Mammary epithelial cell (primary cell): ENCODE results near the gene TYRP1.

Experiments used
- CTCF ChIP-seq, 2 donors: IDR thresholded peaks in 1 of 2; conservative IDR thresholded peaks in 1 of 2; 2 replicates each; pipeline ENCODE4 v1.5.1; 2011 to 2012; ENCODE audit warnings: inconsistent platforms in 2 of 2, low read length in 2 of 2, mild to moderate bottlenecking in 2 of 2, control low read depth in 1 of 2, low read depth in 1 of 2; ENCODE audit not compliant: insufficient read depth in 1 of 2; ENCODE audit errors: extremely low read depth in 1 of 2
- EZH2 ChIP-seq: IDR thresholded peaks from 2 replicates; pipeline ENCODE4 v1.6.1; 2012; ENCODE audit warnings: low read length, inconsistent platforms, borderline replicate concordance

DNA sequence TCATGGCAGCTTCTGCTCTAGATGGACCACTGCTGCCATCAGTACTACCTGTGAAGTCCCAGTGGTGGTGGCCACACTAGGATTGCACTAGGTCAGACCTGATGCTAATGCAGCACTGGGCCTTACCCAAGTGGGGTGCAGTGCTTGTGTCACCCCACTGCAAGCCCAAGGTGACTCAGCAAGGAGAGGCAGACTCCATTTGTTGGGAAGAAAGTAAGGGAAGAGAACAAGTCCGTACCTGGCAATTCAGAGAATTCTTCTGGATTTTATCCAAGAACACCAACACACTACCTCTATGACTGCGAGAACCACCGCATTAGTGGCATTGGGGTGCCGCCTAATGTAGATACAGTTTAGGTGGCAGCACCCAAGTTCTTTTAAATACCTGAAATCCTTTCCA, 34.0 kb upstream of the TYRP1 start:
- TF ChIP-seq CTCF (conservative IDR thresholded peaks at IDR 0.05 in 1 of 2, IDR thresholded peaks at IDR 0.05 in 1 of 2; ENCODE audit: extremely low read depth in 1 of 2, insufficient read depth in 1 of 2, low read depth in 1 of 2, low read length in 2 of 2) (peak in 1 of 2 donors; percentile 17), EZH2 (no peak)
